Sigmoid colon (tissue), 7 donors: Measurements from ENCODE around the gene ABCC8. TPM values are rescaled to one million over a fixed set of nuclear protein-coding genes. Genes with fewer than 3 reads are reported as not detected.
A peak's percentile ranks its signal among the peaks of the same experiment; 100 is the strongest.

Experiments used
- DNase-seq: peaks from one replicate; pipeline ENCODE4 v3.0.0-alpha.2; 2019
- H3K27ac ChIP-seq, 4 donors: fragments of 200-600 bp; sonication (generic); one replicate each; pipeline ENCODE4 v1.5.1; 2016 to 2019; ENCODE audit warnings: mild to moderate bottlenecking in 1 of 4
- H3K27me3 ChIP-seq, 3 donors: fragments of 200-600 bp; sonication (generic); one replicate each; pipeline ENCODE4 v1.5.1; 2019; ENCODE audit warnings: mild to moderate bottlenecking in 1 of 3
- H3K36me3 ChIP-seq, 4 donors: fragments of 200-600 bp; sonication (generic); one replicate each; pipeline ENCODE4 v1.5.1; 2016 to 2019
- H3K4me1 ChIP-seq, 4 donors: fragments of 200-600 bp; sonication (generic); one replicate each; pipeline ENCODE4 v1.5.1; 2017 to 2019
- H3K4me3 ChIP-seq, 4 donors: fragments of 200-600 bp; sonication (generic); one replicate each; pipeline ENCODE4 v1.5.1; 2017 to 2019; ENCODE audit warnings: mild to moderate bottlenecking in 2 of 4, moderate library complexity in 1 of 4
- H3K9me3 ChIP-seq, 4 donors: fragments of 200-600 bp in 3 of 4; sonication (generic) in 3 of 4; one replicate each; pipeline versions ENCODE4 v1.5.1 to v1.6.1; 2013 to 2019
- EP300 ChIP-seq, 4 donors: sonication (generic); formaldehyde crosslinking; IDR thresholded peaks; one replicate each; pipeline ENCODE4 v1.6.1; 2017; ENCODE audit warnings: antibody characterized with exemption in 4 of 4
- POLR2A ChIP-seq, 2 donors: fragments of 450-650 bp; IDR thresholded peaks; one replicate each; pipeline ENCODE4 v1.6.1; 2016; ENCODE audit warnings: antibody characterized with exemption in 2 of 2, mild to moderate bottlenecking in 2 of 2, moderate library complexity in 2 of 2
- POLR2AphosphoS5 ChIP-seq, 4 donors: sonication (generic); formaldehyde crosslinking; IDR thresholded peaks; one replicate each; pipeline ENCODE4 v1.6.1; 2017; ENCODE audit warnings: antibody characterized with exemption in 4 of 4
- WGBS, 2 donors: extraction: QIAGEN DNeasy Blood & Tissue Kit; methylation state at CpG; one replicate each; pipeline ENCODE4 v1.1.7; 2013; 5-methylcytosine and 5-hydroxymethylcytosine counted together
- intact Hi-C: fragments of 100-400 bp; cut with DNase I; formaldehyde crosslinking; loops from one replicate; pipeline ENCODE4 v1.15.1; 2023
- polyA plus RNA-seq, 3 donors: library from polyadenylated mRNA; stranded (reverse); fragments of 200-250 nt; gene quantifications; one replicate each; pipeline ENCODE4 v1.2.3, GENCODE V29; 2013
- total RNA-seq, 4 donors: library from RNA; depleted of rRNA; stranded (reverse); fragments of >200 nt; gene quantifications; one replicate each; pipeline ENCODE4 v1.1.0, GENCODE V29; 2016
- TF ChIP-seq, protein P1 (sequence below), 4 experiments: fragments of 450-650 bp in 3 of 4; fragments of 200-600 bp in 1 of 4; IDR thresholded peaks; one replicate each; pipeline ENCODE4 v1.5.1; 2016 to 2019; ENCODE audit warnings: antibody characterized with exemption in 4 of 4, mild to moderate bottlenecking in 3 of 4, moderate library complexity in 2 of 4
- donor health status: healthy with polysubstance abuse.
- donor health status: Bipolar disorder and iron deficiency.
- donor health status: healthy.

The ABCC8 gene
- total and polyA plus RNA-seq, 7 donors = 0.23 to 9.7 (median 2.6) TPM

DNA sequence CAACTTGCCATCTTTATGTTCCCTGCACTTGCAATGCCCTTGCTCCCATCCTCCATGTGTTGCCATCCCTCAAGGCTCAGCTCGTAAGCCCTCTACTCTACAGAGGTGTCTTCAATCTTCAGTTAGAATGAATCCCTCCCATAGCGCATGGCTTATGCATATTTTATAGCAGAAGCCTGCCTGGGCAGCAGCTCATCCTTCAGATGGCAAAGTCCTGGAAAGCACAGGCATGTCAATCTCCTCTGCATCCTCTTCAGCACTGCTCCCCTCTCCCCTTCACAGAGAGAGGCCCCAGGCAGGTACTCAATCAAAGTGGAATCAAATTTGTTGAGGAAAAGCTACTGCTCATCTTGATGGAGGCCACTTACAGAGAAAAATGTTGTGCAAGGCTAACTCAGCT lies 31.1 kb upstream of the ABCC8 start:
- Histone ChIP-seq H3K9me3 (no peaks in the 10 kb centered on the region), H3K4me3 (no peak overlapping the region), H3K4me1 (peaks cover 0 to 25% (median 17%) of the 10 kb centered on the region in 4 donors), H3K27ac (peak overlapping the region in 2 of 4 donors; percentile 3 to 57), H3K27me3 (no peaks in the 10 kb centered on the region), H3K36me3 (no peaks in the 10 kb centered on the region)
- WGBS, 2 donors = 90 to 91% methylated on average over 2 of the region's 2 CpGs
- no peak for DNase-seq
- TF ChIP-seq POLR2A (IDR thresholded peaks at IDR 0.05) = no peak
- TF ChIP-seq EP300 (IDR thresholded peaks at IDR 0.05) = no peak
- no peak for TF ChIP-seq POLR2AphosphoS5 (IDR thresholded peaks at IDR 0.05)
- TF ChIP-seq, protein P1, sequence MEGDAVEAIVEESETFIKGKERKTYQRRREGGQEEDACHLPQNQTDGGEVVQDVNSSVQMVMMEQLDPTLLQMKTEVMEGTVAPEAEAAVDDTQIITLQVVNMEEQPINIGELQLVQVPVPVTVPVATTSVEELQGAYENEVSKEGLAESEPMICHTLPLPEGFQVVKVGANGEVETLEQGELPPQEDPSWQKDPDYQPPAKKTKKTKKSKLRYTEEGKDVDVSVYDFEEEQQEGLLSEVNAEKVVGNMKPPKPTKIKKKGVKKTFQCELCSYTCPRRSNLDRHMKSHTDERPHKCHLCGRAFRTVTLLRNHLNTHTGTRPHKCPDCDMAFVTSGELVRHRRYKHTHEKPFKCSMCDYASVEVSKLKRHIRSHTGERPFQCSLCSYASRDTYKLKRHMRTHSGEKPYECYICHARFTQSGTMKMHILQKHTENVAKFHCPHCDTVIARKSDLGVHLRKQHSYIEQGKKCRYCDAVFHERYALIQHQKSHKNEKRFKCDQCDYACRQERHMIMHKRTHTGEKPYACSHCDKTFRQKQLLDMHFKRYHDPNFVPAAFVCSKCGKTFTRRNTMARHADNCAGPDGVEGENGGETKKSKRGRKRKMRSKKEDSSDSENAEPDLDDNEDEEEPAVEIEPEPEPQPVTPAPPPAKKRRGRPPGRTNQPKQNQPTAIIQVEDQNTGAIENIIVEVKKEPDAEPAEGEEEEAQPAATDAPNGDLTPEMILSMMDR (IDR thresholded peaks at IDR 0.05) = no peak
- intact Hi-C loops = loop anchor here (10.0 kb wide), 1 partner anchor 273 kb away; no protein-coding TSS in a partner anchor

DNA sequence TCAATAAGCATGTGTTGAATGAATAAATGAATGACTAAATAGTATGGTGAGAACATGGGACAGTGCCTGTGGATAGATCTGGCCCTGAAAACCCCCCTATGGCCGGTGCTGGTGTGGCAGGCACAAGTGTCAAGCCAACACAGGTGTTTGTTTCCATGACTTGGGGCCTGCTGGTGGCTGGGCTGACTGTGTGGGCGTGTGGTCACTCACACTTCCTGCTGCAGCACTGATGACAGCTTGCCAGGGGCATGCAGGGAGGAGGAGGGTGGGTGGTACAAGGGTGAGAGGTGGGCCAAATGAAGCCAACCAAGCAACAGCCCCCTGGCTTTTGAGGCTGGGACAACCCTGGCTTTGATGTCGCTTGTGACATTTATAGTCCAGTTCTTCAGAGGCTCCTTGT lies 30.3 kb upstream of the ABCC8 start:
- no peak for DNase-seq
- no peak for TF ChIP-seq POLR2A (IDR thresholded peaks at IDR 0.05)
- TF ChIP-seq, protein P1 (IDR thresholded peaks at IDR 0.05) = no peak
- TF ChIP-seq EP300 (IDR thresholded peaks at IDR 0.05) = no peak
- TF ChIP-seq POLR2AphosphoS5 (IDR thresholded peaks at IDR 0.05) = no peak

DNA sequence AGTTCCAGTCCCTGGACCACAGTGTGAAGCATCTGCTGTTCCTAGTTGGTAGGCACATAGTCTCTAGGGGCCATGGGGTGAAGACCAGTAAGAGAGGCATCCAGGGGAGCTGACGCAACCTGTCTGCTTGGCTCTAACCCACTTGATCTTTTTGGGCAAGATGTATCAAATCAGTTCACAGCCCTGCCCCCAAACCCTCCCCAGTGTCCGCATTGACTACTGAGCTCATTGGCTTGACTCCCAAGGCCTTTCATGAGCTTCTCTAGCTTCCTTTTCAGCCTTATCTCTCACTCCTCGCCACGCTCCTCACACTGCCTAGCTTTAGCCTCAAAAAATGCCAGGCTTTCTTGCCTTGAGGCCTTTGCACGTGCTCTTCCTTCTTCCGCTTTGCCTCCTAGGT lies 29.7 kb upstream of the ABCC8 start:
- WGBS, 2 donors = 91% methylated on average over 6 of the region's 6 CpGs
- TF ChIP-seq EP300 (IDR thresholded peaks at IDR 0.05) = no peak
- TF ChIP-seq POLR2AphosphoS5 (IDR thresholded peaks at IDR 0.05) = no peak
- TF ChIP-seq, protein P1 (IDR thresholded peaks at IDR 0.05) = no peak
- TF ChIP-seq POLR2A (IDR thresholded peaks at IDR 0.05) = no peak
- no peak overlapping the region for H3K4me3 ChIP-seq
- no peaks in the 10 kb centered on the region for H3K9me3 ChIP-seq
- H3K27ac ChIP-seq = no peak overlapping the region
- intact Hi-C loops = loop anchor here (10.0 kb wide), 1 partner anchor 272 kb away; no protein-coding TSS in a partner anchor
- H3K4me1 ChIP-seq = peaks cover 0 to 21% (median 16%) of the 10 kb centered on the region in 4 donors
- no peaks in the 10 kb centered on the region for H3K27me3 ChIP-seq
- H3K36me3 ChIP-seq = no peaks in the 10 kb centered on the region
- no peak for DNase-seq

More for the DNA sequence above, 30.3 kb upstream of the ABCC8 start:
- 69 to 82% methylated on average over 3 of the region's 3 CpGs for WGBS, 2 donors
- Histone ChIP-seq H3K9me3 (no peaks in the 10 kb centered on the region), H3K27ac (no peak overlapping the region), H3K27me3 (no peaks in the 10 kb centered on the region), H3K4me1 (peaks cover 0 to 21% (median 16%) of the 10 kb centered on the region in 4 donors), H3K4me3 (no peak overlapping the region), H3K36me3 (no peaks in the 10 kb centered on the region)
- intact Hi-C loops = loop anchor here (10.0 kb wide), 1 partner anchor 272 kb away; no protein-coding TSS in a partner anchor

DNA sequence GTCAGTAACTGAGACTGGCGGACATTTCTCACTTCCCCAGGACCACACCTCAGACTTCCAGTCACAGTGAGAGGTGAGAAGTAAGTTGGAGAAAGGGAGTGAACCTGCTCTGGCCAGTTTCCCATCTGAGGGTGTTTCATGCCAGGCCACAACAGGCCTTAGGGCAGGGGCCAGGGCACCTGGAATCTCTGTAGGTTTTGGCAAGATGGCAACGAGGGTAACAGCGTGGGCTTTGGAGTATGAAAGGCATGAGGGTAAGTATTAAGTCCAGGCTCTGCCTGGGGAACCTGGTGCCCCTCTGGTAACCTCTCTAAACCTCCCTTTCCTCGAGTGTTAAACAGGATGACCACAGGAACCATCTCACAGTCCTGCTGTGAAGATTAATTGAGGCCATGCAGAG lies 28.5 kb upstream of the ABCC8 start:
- WGBS, 2 donors = 77 to 85% methylated on average over 4 of the region's 4 CpGs
- TF ChIP-seq POLR2A (IDR thresholded peaks at IDR 0.05) = no peak
- TF ChIP-seq, protein P1 (IDR thresholded peaks at IDR 0.05) = no peak
- intact Hi-C loops = loop anchor here (10.0 kb wide), 1 partner anchor 270 kb away; no protein-coding TSS in a partner anchor

More for the DNA sequence above, 28.5 kb upstream of the ABCC8 start:
- peaks cover 0 to 21% (median 16%) of the 10 kb centered on the region in 4 donors for H3K4me1 ChIP-seq
- no peaks in the 10 kb centered on the region for H3K27me3 ChIP-seq
- no peak for DNase-seq
- H3K4me3 ChIP-seq = no peak overlapping the region
- no peaks in the 10 kb centered on the region for H3K36me3 ChIP-seq
- H3K27ac ChIP-seq = peak overlapping the region in 2 of 4 donors; percentile 42 to 52
- H3K9me3 ChIP-seq = no peaks in the 10 kb centered on the region
